HepG2 (cell line): ENCODE results near the gene NOX3. TPM values are rescaled to one million over a fixed set of nuclear protein-coding genes. Genes with fewer than 3 reads are reported as not detected.

Source experiments
- CEBPG ChIP-seq: IDR thresholded peaks from 2 replicates; pipeline ENCODE4 v1.6.1; 2016
- ELF4 ChIP-seq: sonication (generic); formaldehyde crosslinking; IDR thresholded peaks from 2 replicates; pipeline ENCODE4 v1.5.0; 2020; ENCODE audit warnings: missing genetic modification reagents, mild to moderate bottlenecking, moderate library complexity, borderline replicate concordance
- ESRRA ChIP-seq: sonication (generic); formaldehyde crosslinking; IDR thresholded peaks from 2 replicates; pipeline ENCODE4 v1.5.1; 2020; ENCODE audit warnings: mild to moderate bottlenecking, low read depth, missing genetic modification reagents
- FOXK1 ChIP-seq: sonication (generic); formaldehyde crosslinking; IDR thresholded peaks from 2 replicates; pipeline ENCODE4 v1.4.0; 2020; ENCODE audit warnings: low read depth, missing genetic modification reagents, borderline replicate concordance
- HNF1B ChIP-seq: sonication (generic); formaldehyde crosslinking; IDR thresholded peaks from 2 replicates; pipeline ENCODE4 v1.5.1; 2020; ENCODE audit warnings: mild to moderate bottlenecking, moderate library complexity, missing genetic modification reagents
- HNF4A ChIP-seq: sonication (generic); formaldehyde crosslinking; IDR thresholded peaks from 2 replicates; pipeline ENCODE4 v1.4.0; 2020; ENCODE audit warnings: missing genetic modification reagents
- HOXA5 ChIP-seq: sonication (generic); formaldehyde crosslinking; IDR thresholded peaks from 2 replicates; pipeline ENCODE4 v1.4.0; 2020; ENCODE audit warnings: missing genetic modification reagents
- MTF1 ChIP-seq: sonication (generic); formaldehyde crosslinking; IDR thresholded peaks from 2 replicates; pipeline ENCODE4 v1.5.0; 2020; ENCODE audit warnings: missing genetic modification reagents
- PRDM4 ChIP-seq: sonication (generic); formaldehyde crosslinking; IDR thresholded peaks from 2 replicates; pipeline ENCODE4 v1.9.0; 2021; ENCODE audit warnings: missing genetic modification reagents, borderline replicate concordance
- RCOR2 ChIP-seq: IDR thresholded peaks from 2 replicates; pipeline ENCODE4 v1.6.1; 2016; ENCODE audit warnings: missing biosample characterization, missing genetic modification reagents
- RNF219 ChIP-seq: sonication (generic); formaldehyde crosslinking; IDR thresholded peaks from 2 replicates; pipeline ENCODE4 v1.5.0; 2020; ENCODE audit warnings: mild to moderate bottlenecking, missing genetic modification reagents
- ZMYM3 ChIP-seq: sonication (generic); formaldehyde crosslinking; IDR thresholded peaks from 2 replicates; pipeline ENCODE4 v1.5.1; 2020; ENCODE audit warnings: mild to moderate bottlenecking, missing genetic modification reagents
- ZNF17 ChIP-seq: sonication (generic); formaldehyde crosslinking; IDR thresholded peaks from 2 replicates; pipeline ENCODE4 v1.5.0; 2020; ENCODE audit warnings: mild to moderate bottlenecking, missing genetic modification reagents
- ZNF549 ChIP-seq: sonication (generic); formaldehyde crosslinking; IDR thresholded peaks from 2 replicates; pipeline ENCODE4 v1.5.0; 2020; ENCODE audit warnings: missing genetic modification reagents
- ZNF646 ChIP-seq: sonication (generic); formaldehyde crosslinking; IDR thresholded peaks from 2 replicates; pipeline ENCODE4 v1.9.0; 2021; ENCODE audit warnings: mild to moderate bottlenecking, missing genetic modification reagents
- ZNF780A ChIP-seq: sonication (generic); formaldehyde crosslinking; IDR thresholded peaks from 2 replicates; pipeline ENCODE4 v1.8.0; 2022; ENCODE audit warnings: mild to moderate bottlenecking, missing genetic modification reagents, moderate library complexity
- ZNF782 ChIP-seq: sonication (generic); formaldehyde crosslinking; IDR thresholded peaks from 2 replicates; pipeline ENCODE4 v1.4.0; 2020; ENCODE audit warnings: missing genetic modification reagents, mild to moderate bottlenecking, borderline replicate concordance
- ZSCAN30 ChIP-seq: sonication (generic); formaldehyde crosslinking; IDR thresholded peaks from 2 replicates; pipeline ENCODE4 v1.5.0; 2020; ENCODE audit warnings: mild to moderate bottlenecking, missing genetic modification reagents
- polyA plus RNA-seq, 8 experiments: library from polyadenylated mRNA; depleted of rRNA in 3 of 8; stranded (reverse) in 7 of 8; unstranded in 1 of 8; fragments of >200 nt; fragmentation: Illumina TruSeq in 4 of 8; extraction: Trizol in 4 of 8; gene quantifications; 2 replicates each; pipeline versions ENCODE4 v1.2.1 to v1.2.3, GENCODE V29; 2011 to 2016; ENCODE audit warnings: low read depth in 4 of 8, missing spikeins in 1 of 8, mixed read lengths in 1 of 8; ENCODE audit not compliant: insufficient read depth in 1 of 8
- total RNA-seq, 5 experiments: library from RNA; depleted of rRNA; stranded (reverse); fragments of >200 nt; fragmentation: Illumina TruSeq; extraction: Trizol; gene quantifications; 2 replicates each; pipeline ENCODE4 v1.2.3, GENCODE V29; 2016; ENCODE audit warnings: low read depth in 1 of 5

NOX3 gene
- total and polyA plus RNA-seq, 2 of the 13 experiments (the other 11 are each of a cell fraction or from before 2014, with no cell fraction given), result 0.09 to 0.18 TPM

- TF ChIP-seq ZNF646 (CRISPR knock-in tag) (no peak), ESRRA (CRISPR knock-in tag) (peak; percentile 36; the same call in 1 of the 2 replicates), ZNF782 (no peak), HOXA5 (CRISPR knock-in tag) (no peak), ZNF17 (CRISPR knock-in tag) (no peak), PRDM4 (CRISPR knock-in tag) (no peak), ZNF780A (CRISPR knock-in tag) (no peak), FOXK1 (CRISPR knock-in tag) (0 out of 2 replicates have a peak, but pooled peaks have one; percentile 18), RCOR2 (0 out of 2 replicates have a peak, but pooled peaks have one; percentile 32), HNF1B (CRISPR knock-in tag) (no peak), CEBPG (peak; percentile 70; the same call in 1 of the 2 replicates), ZNF549 (CRISPR knock-in tag) (no peak), ELF4 (CRISPR knock-in tag) (no peak), ZSCAN30 (CRISPR knock-in tag) (no peak), ZMYM3 (peak; percentile 62), RNF219 (peak; percentile 38; the same call in 1 of the 2 replicates), HNF4A (CRISPR knock-in tag) (peak; percentile 15; the same call in 1 of the 2 replicates), MTF1 (CRISPR knock-in tag) (no peak)
Observed at GRCh38 chr6:155397172-155397705, 58.4 kb downstream of the NOX3 start (continued).
